Measurements from ENCODE around the gene STEAP2.

Gene STEAP2

GRCh38 chr7:90276033-90276728, 64.6 kb downstream of the STEAP2 start:
- DNase-seq: no peak

Measured in NCI-H526 (cell line).